PC-3 (cell line): ENCODE measurements around the gene ZFP36L1. TPM values are rescaled to one million over a fixed set of nuclear protein-coding genes. Genes with fewer than 3 reads are reported as not detected.
A peak's percentile ranks its signal among the peaks of the same experiment; 100 is the strongest.

Source experiments
- ATAC-seq: fragments of 200-7000 bp; cut with Tn5 transposase; 2 replicates; pipeline ENCODE4 v1.9.1; 2020; ENCODE audit warnings: mild to moderate bottlenecking, moderate library complexity
- BruUV-seq: library from RNA; stranded (reverse); fragments of 400-500 nt; replicated peaks from 2 replicates; lab custom pipeline; 2021; lab: Mats Ljungman, UMichigan
- CTCF ChIA-PET: fragments of 300-600 bp; sonication (Branson Sonifier 250); formaldehyde crosslinking; loops from one replicate; lab custom pipeline; 2022; ENCODE audit warnings: antibody characterized with exemption; lab: Charles Lee
- POLR2A ChIA-PET: fragments of 300-600 bp; sonication (Branson Sonifier 250); formaldehyde crosslinking; loops from one replicate; lab custom pipeline; 2022; ENCODE audit warnings: antibody characterized with exemption; ENCODE audit not compliant: unreplicated experiment; lab: Charles Lee
- DNase-seq: peaks from one replicate; pipeline ENCODE4 v3.0.0-alpha.2; 2015
- H2AFZ ChIP-seq: fragments of 300-600 bp; sonication (generic); 2 replicates; pipeline ENCODE4 v1.6.0; 2016; ENCODE audit warnings: antibody characterized with exemption, low read length
- H3F3A ChIP-seq: fragments of 300-600 bp; sonication (generic); one replicate; pipeline ENCODE4 v1.6.0; 2017; ENCODE audit warnings: antibody characterized with exemption, low read length, control low read depth, mild to moderate bottlenecking; ENCODE audit not compliant: unreplicated experiment
- H3K27ac ChIP-seq: fragments of 300-600 bp; sonication (generic); 2 replicates; pipeline ENCODE4 v1.5.1; 2016; ENCODE audit warnings: mild to moderate bottlenecking, low read length
- H3K27me3 ChIP-seq: fragments of 300-600 bp; sonication (generic); 2 replicates; pipeline ENCODE4 v1.6.1; 2016; ENCODE audit warnings: low read length, mixed read lengths
- H3K36me3 ChIP-seq: fragments of 300-600 bp; sonication (generic); 2 replicates; pipeline ENCODE4 v1.6.1; 2016; ENCODE audit warnings: low read depth, mixed run types, low read length, mixed read lengths
- H3K4me1 ChIP-seq: fragments of 300-600 bp; sonication (generic); 2 replicates; pipeline ENCODE4 v1.5.1; 2016; ENCODE audit warnings: low read length; ENCODE audit not compliant: insufficient read depth
- H3K4me2 ChIP-seq: fragments of 300-600 bp; sonication (generic); 2 replicates; pipeline ENCODE4 v1.6.0; 2016; ENCODE audit warnings: low read length
- H3K4me3 ChIP-seq: fragments of 300-600 bp; sonication (generic); 2 replicates; pipeline ENCODE4 v1.5.1; 2016; ENCODE audit warnings: mild to moderate bottlenecking, low read length, mixed read lengths
- H3K79me2 ChIP-seq: fragments of 300-600 bp; sonication (generic); 2 replicates; pipeline ENCODE4 v1.6.1; 2017; ENCODE audit warnings: low read length, mixed read lengths
- H3K9ac ChIP-seq: fragments of 300-600 bp; sonication (generic); 2 replicates; pipeline ENCODE4 v1.6.0; 2016; ENCODE audit warnings: mild to moderate bottlenecking, low read length
- H3K9me2 ChIP-seq: fragments of 300-600 bp; sonication (generic); replicated peaks from 2 replicates; pipeline ENCODE4 v1.6.1; 2016; ENCODE audit warnings: mixed run types, low read length, mixed read lengths
- H3K9me3 ChIP-seq: fragments of 300-600 bp; sonication (generic); 2 replicates; pipeline ENCODE4 v1.6.1; 2016; ENCODE audit warnings: low read length, mixed read lengths
- H4K20me1 ChIP-seq: fragments of 300-600 bp; sonication (generic); 2 replicates; pipeline ENCODE4 v1.6.1; 2016; ENCODE audit warnings: low read length, mixed read lengths
- EZH2 ChIP-seq: fragments of 300-600 bp; sonication (generic); IDR thresholded peaks from one replicate; pipeline ENCODE4 v1.6.1; 2017; ENCODE audit warnings: antibody characterized with exemption, mild to moderate bottlenecking, low read length; ENCODE audit not compliant: unreplicated experiment
- EZH2phosphoT487 ChIP-seq: fragments of 300-600 bp; sonication (generic); IDR thresholded peaks from 2 replicates; pipeline ENCODE4 v1.6.1; 2018; ENCODE audit warnings: mild to moderate bottlenecking, antibody characterized with exemption, low read length, borderline replicate concordance
- intact Hi-C: fragments of 100-400 bp; cut with micrococcal nuclease; formaldehyde crosslinking; loops from 2 replicates; pipeline ENCODE4 v1.9.0; 2023
- total RNA-seq: library from RNA; depleted of rRNA; stranded (reverse); fragments of >200 nt; gene quantifications from 2 replicates; pipeline ENCODE4 v1.2.3, GENCODE V29; 2014
- TF ChIP-seq, protein P1 (sequence below): fragments of 300-600 bp; sonication (generic); conservative IDR thresholded peaks from 2 replicates; pipeline ENCODE4 v1.5.1; 2017; ENCODE audit warnings: antibody characterized with exemption, low read depth, mild to moderate bottlenecking, low read length

Gene ZFP36L1
- total RNA-seq, 1 experiment from 2014 or later = 63.1 TPM

DNA sequence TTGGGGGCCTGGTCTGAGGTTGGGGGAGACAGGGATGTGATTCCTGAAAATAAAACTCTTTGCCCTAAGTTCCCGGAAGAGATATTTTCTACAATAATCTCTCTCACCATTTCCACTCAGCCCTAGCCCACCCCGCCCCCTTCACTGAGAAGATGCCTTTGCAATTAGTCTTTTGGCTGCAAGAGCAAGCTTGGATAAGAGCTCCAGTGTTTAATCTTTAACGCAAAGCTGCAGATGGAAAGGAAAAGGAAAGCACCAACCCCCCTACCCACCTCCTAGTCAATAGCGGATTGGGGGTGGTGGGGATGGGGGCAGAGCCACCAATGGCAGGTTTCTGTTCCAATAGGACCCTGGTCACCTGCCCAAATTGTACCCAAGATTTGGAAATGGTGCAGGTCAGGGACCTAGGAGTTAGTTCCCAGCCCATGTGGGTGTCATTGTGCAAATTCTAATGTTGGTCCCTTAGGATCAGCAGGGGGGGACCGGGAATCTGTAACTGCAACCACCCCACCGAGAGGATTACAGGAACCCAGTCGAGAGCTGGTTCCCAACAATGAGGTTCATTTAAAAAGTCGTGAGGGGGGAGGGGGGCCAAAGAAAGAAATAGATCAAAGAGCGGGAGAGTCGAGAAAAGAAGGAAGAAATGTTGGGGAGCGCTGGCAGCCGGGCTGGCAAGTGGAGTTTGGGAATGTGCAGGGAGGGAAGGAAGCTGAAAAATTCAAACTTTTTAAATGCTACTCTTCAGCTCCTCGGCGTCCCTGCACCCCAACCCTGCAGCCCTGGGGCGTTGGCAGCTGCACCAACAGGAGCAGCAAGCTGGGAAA lies 1.6 kb downstream of the ZFP36L1 start:
- H3F3A ChIP-seq = no peaks in the 10 kb centered on the region
- peaks cover 49% of the 10 kb centered on the region for H3K4me1 ChIP-seq
- H3K27me3 ChIP-seq = no peaks in the 10 kb centered on the region
- ChIA-PET CTCF (interaction anchor here (0.6 to 0.9 kb wide), 5 partner anchors 12 to 644 kb away, joined by 4 to 6 read pairs (median 6); no protein-coding TSS in a partner anchor), POLR2A (interaction anchor here (0.6 to 1.4 kb wide), 9 partner anchors 11 to 651 kb away, joined by 3 to 23 read pairs (median 5); no protein-coding TSS in a partner anchor)
- intact Hi-C loops = loop anchor here (2.0 to 10.0 kb wide), 3 partner anchors 484 to 646 kb away; no protein-coding TSS in a partner anchor
- no TSS peak for BruUV-seq
- H3K9ac ChIP-seq = peak overlapping the region; percentile 97
- H3K9me2 ChIP-seq = no peaks in the 10 kb centered on the region
- peaks cover 36% of the 10 kb centered on the region for H4K20me1 ChIP-seq
- DNase-seq (peak; percentile 41), ATAC-seq (no peak)
- TF ChIP-seq, protein P1, sequence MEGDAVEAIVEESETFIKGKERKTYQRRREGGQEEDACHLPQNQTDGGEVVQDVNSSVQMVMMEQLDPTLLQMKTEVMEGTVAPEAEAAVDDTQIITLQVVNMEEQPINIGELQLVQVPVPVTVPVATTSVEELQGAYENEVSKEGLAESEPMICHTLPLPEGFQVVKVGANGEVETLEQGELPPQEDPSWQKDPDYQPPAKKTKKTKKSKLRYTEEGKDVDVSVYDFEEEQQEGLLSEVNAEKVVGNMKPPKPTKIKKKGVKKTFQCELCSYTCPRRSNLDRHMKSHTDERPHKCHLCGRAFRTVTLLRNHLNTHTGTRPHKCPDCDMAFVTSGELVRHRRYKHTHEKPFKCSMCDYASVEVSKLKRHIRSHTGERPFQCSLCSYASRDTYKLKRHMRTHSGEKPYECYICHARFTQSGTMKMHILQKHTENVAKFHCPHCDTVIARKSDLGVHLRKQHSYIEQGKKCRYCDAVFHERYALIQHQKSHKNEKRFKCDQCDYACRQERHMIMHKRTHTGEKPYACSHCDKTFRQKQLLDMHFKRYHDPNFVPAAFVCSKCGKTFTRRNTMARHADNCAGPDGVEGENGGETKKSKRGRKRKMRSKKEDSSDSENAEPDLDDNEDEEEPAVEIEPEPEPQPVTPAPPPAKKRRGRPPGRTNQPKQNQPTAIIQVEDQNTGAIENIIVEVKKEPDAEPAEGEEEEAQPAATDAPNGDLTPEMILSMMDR = no peak
- TF ChIP-seq EZH2 (no peak), EZH2phosphoT487 (no peak)
- peak overlapping the region; percentile 90 for H3K4me3 ChIP-seq
- H3K9me3 ChIP-seq = no peaks in the 10 kb centered on the region
- peak overlapping the region; percentile 86 for H3K4me2 ChIP-seq
- peaks cover 75% of the 10 kb centered on the region for H3K79me2 ChIP-seq
- peak overlapping the region; percentile 97 for H3K27ac ChIP-seq
- no peak overlapping the region for H2AFZ ChIP-seq
- H3K36me3 ChIP-seq = peaks cover 47% of the 10 kb centered on the region

DNA sequence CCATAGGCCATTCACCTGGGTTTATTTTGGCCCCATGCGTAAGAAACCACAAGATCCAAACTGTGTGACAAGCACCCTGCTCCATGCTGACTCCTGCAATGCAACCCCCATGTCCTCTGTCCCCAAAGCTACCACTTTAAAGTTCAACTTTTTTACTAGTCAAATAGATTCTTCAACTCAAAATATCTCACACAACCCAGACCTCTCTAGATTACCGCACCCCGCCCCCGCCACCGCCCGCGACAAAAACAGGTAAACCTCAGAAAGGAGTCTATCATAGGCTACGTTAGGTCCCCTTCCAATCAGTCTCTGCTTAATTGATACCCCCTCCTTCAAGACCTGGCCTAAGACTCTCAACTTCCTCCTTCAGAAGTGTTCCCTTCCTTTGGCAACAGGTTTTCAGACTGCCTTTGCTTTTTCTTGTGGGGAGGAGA lies 2.2 kb downstream of the ZFP36L1 start:
- ChIA-PET CTCF (interaction anchor here (0.9 to 1.3 kb wide), 2 partner anchors 11 kb away, joined by 4 to 6 read pairs; no protein-coding TSS in a partner anchor), POLR2A (interaction anchor here (0.5 to 1.4 kb wide), 11 partner anchors 11 to 633 kb away, joined by 3 to 23 read pairs (median 4); no protein-coding TSS in a partner anchor)
- Histone ChIP-seq H3K9me2 (no peaks in the 10 kb centered on the region), H3K9me3 (no peaks in the 10 kb centered on the region), H3K27me3 (no peaks in the 10 kb centered on the region), H3K79me2 (peaks cover 70% of the 10 kb centered on the region), H3K4me1 (peaks cover 50% of the 10 kb centered on the region), H3K4me2 (peak overlapping the region; percentile 86), H3K9ac (peak overlapping the region; percentile 97), H2AFZ (no peak overlapping the region), H3F3A (no peaks in the 10 kb centered on the region), H3K4me3 (peak overlapping the region; percentile 90), H4K20me1 (peaks cover 36% of the 10 kb centered on the region), H3K36me3 (peaks cover 47% of the 10 kb centered on the region), H3K27ac (peak overlapping the region; percentile 97)
- TF ChIP-seq EZH2phosphoT487 (no peak), EZH2 (no peak)
- TF ChIP-seq, protein P1 = no peak
- BruUV-seq = no TSS peak
- DNase-seq (peak; percentile 49), ATAC-seq (no peak)
- intact Hi-C loops = loop anchor here (2.0 to 10.0 kb wide), 3 partner anchors 484 to 646 kb away; no protein-coding TSS in a partner anchor
